ENCODE data around the gene LRRC70.

LRRC70 gene

DNA sequence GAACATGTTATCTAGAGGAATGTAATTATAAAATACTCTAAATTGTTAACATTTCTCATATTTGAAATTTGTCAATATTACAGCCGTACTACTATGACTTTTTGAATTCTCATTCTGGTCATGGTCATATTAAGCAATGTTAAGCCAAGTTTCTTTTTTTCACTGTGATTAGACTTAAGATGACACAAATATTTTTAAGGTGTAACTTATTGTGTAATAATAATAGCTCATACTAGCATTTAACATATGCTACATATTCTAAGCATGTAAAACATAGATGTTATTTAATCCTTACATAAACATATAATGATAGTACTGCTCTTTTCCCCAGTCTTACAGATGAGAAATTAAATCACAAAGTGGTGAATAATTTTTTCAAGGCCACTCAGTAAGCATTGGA, 35.9 kb upstream of the LRRC70 start:
- TF ChIP-seq, protein P1, sequence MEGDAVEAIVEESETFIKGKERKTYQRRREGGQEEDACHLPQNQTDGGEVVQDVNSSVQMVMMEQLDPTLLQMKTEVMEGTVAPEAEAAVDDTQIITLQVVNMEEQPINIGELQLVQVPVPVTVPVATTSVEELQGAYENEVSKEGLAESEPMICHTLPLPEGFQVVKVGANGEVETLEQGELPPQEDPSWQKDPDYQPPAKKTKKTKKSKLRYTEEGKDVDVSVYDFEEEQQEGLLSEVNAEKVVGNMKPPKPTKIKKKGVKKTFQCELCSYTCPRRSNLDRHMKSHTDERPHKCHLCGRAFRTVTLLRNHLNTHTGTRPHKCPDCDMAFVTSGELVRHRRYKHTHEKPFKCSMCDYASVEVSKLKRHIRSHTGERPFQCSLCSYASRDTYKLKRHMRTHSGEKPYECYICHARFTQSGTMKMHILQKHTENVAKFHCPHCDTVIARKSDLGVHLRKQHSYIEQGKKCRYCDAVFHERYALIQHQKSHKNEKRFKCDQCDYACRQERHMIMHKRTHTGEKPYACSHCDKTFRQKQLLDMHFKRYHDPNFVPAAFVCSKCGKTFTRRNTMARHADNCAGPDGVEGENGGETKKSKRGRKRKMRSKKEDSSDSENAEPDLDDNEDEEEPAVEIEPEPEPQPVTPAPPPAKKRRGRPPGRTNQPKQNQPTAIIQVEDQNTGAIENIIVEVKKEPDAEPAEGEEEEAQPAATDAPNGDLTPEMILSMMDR (IDR thresholded peaks at IDR 0.05; ENCODE audit: low read depth, low read length, missing control alignments) = no peak
- no peak overlapping the region for H3K4me3 ChIP-seq (ENCODE audit: low read depth, low read length)
- DNase-seq (ENCODE audit: low read depth) = no peak

DNA sequence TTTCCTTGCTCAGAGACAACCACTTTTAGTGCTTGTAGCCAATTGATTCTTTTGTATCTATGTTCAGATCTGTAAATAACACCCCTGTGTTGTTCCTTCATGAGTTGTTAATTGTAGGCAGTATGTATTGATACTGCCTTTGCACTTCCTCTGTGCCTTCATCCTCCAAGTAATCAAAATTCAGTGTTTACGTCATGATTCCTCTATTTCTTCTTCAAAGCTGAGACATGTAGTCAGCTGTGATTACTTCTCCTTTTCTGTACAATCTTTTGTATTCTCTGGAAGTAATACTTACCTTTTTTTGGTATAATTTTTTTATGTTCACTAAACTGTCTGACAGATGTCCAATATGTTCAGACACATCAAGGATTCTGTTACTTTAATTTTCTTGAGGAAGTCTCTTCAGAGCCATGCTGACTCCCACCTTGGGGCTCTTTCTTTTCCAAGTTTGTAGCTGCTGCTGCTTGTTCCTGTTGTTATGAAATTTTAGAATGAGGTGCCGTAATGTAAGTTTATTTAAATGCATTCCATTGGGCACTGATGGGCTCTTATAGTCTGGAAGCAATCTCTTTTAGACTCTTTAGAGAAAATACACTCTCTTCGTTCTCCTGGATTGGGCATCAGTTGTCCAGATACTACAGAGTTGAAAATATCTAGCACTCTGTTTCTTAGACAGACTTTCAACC, 30.5 kb upstream of the LRRC70 start:
- TF ChIP-seq, protein P1 (IDR thresholded peaks at IDR 0.05; ENCODE audit: low read depth, low read length, missing control alignments) = no peak
- H3K4me3 ChIP-seq (ENCODE audit: low read depth, low read length) = no peak overlapping the region
- no peak for DNase-seq (ENCODE audit: low read depth)

DNA sequence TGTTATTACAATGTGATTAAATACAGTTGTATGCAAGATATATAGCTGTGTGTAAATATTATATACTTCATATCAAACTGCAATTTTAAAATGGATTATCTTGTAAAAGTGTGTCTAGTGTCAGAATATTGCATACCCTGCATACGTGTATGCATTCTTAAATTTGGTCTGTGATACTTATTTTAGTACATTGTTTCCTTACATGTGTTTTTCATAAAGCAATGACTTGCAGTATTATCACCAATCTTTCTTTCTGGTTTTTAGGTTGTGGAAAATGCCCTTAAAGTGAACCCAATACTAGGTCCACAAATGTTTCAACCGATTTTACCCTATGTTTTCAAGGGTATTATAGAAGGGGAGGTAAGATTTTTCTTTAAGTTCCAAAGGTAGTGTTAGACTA, 28.5 kb upstream of the LRRC70 start:
- DNase-seq (ENCODE audit: low read depth) = no peak
- H3K4me3 ChIP-seq (ENCODE audit: low read depth, low read length) = no peak overlapping the region
- TF ChIP-seq, protein P1 (IDR thresholded peaks at IDR 0.05; ENCODE audit: low read depth, low read length, missing control alignments) = no peak

DNA sequence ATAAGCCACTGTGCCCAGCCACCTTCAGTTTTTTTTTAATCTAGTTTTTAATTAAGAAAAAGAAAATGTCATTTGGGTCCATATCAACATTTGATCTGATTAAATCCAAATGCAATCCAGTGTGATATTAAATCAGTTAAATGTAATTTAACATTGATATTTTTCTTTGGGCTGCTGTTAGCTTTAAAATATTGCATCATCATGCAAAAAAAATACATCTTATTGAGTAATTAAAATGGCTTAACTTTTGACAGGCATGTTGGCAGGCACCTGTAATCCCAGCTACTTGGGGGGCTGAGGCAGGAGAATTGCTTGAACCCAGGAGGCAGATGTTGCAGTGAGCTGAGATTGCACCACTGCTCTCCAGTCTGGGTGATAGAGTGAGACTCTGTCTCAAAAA, 22.7 kb upstream of the LRRC70 start:
- TF ChIP-seq, protein P1 (IDR thresholded peaks at IDR 0.05; ENCODE audit: low read depth, low read length, missing control alignments) = no peak
- H3K4me3 ChIP-seq (ENCODE audit: low read depth, low read length) = no peak overlapping the region
- DNase-seq (ENCODE audit: low read depth) = no peak

DNA sequence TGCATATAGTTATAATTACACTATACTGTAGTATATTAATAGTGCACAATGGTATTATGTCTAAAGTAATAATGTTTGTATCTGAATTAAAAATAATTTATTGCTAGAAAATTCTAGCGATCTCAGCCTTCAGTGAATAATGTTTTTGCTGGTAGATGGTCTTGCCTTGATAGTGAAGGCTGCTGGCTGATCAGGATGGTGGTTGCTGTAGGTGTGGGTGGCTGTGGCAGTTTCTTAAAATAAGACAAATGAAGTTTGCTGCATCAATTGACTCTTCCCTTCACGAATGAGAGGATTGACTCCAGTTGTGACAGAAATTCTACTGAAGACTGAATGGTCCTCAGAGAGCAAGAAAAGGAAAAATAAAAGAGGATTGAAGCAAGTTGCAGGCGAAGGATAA, 19.7 kb upstream of the LRRC70 start:
- no peak for DNase-seq (ENCODE audit: low read depth)
- TF ChIP-seq, protein P1 (IDR thresholded peaks at IDR 0.05; ENCODE audit: low read depth, low read length, missing control alignments) = no peak
- no peak overlapping the region for H3K4me3 ChIP-seq (ENCODE audit: low read depth, low read length)

DNA sequence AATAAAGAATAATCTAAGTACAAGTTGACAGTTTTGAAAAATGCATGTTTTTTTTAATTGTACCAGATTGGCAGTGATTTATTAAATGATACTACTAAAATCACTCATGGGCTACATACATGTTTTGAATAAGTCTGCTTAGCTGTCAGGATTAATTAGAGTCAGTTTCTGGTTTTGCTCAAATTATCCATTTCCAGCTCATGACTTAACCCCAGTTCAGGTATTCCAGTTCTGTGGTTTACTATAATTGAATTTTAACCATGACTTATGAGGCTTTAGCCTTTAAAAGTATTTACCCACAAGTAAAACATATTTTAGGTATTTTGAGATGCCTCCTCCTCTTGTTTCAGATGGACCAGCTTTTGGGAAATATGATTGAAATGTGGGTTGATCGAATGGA, 17.8 kb upstream of the LRRC70 start:
- no peak for DNase-seq (ENCODE audit: low read depth)
- H3K4me3 ChIP-seq (ENCODE audit: low read depth, low read length) = no peak overlapping the region
- TF ChIP-seq, protein P1 (IDR thresholded peaks at IDR 0.05; ENCODE audit: low read depth, low read length, missing control alignments) = no peak

DNA sequence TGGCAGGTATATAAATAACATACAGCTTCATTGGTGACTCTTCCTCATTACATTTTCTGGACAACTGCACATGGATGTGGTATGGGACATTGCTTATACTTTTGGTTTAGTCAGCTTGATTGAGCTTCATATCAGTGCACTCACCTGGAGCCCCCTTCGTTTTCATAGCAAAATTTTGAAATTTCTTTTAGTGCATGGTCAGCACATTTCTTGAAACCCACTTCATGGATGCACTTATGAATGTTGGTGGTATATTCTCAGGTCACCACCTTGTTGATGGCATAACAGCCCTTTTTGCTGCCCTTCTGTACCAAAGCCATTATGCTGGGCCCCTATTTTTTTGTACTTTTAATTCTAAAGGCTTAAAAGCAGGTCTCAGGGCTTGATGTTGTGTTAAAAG, 16.7 kb upstream of the LRRC70 start:
- TF ChIP-seq, protein P1 (IDR thresholded peaks at IDR 0.05; ENCODE audit: low read depth, low read length, missing control alignments) = no peak
- no peak overlapping the region for H3K4me3 ChIP-seq (ENCODE audit: low read depth, low read length)
- no peak for DNase-seq (ENCODE audit: low read depth)

Data from GM12864 (cell line).